Measurements from ENCODE around the gene PRKRA. TPM values are rescaled to one million over a fixed set of nuclear protein-coding genes. Genes with fewer than 3 reads are reported as not detected.

The PRKRA gene
- total and polyA plus RNA-seq, 2 of the 13 experiments (the other 11 are each of a cell fraction or from before 2014, with no cell fraction given), result 53.1 to 74.7 TPM

- TF ChIP-seq ZNF607 (CRISPR knock-in tag; IDR thresholded peaks at IDR 0.05; ENCODE audit: borderline replicate concordance) (peak; percentile 49; the same call in 1 of the 2 replicates), CEBPB (IDR thresholded peaks at IDR 0.05; ENCODE audit: borderline replicate concordance, low read depth, low read length) (peak; percentile 88), KLF13 (CRISPR knock-in tag; IDR thresholded peaks at IDR 0.05) (no peak), TP53 (CRISPR knock-in tag; conservative IDR thresholded peaks at IDR 0.05) (no peak), DPF2 (CRISPR knock-in tag; IDR thresholded peaks at IDR 0.05; ENCODE audit: borderline replicate concordance, low read depth) (peak; percentile 98), ZNF724P (CRISPR knock-in tag; IDR thresholded peaks at IDR 0.05; ENCODE audit: borderline replicate concordance) (no peak), BCLAF1 (IDR thresholded peaks at IDR 0.05) (no peak), ZNF552 (CRISPR knock-in tag; IDR thresholded peaks at IDR 0.05; ENCODE audit: borderline replicate concordance) (no peak), FOXJ3 (CRISPR knock-in tag; IDR thresholded peaks at IDR 0.05; ENCODE audit: borderline replicate concordance) (peak; percentile 85; the same call in 1 of the 2 replicates), ZNF644 (CRISPR knock-in tag; IDR thresholded peaks at IDR 0.05; ENCODE audit: low read depth) (0 out of 2 replicates have a peak, but pooled peaks have one; percentile 41), HNF1A (IDR thresholded peaks at IDR 0.05; ENCODE audit: low read depth) (peak; percentile 26; the same call in 1 of the 2 replicates), HNF1A (CRISPR knock-in tag; IDR thresholded peaks at IDR 0.05; ENCODE audit: borderline replicate concordance) (no peak), ZNF605 (CRISPR knock-in tag; IDR thresholded peaks at IDR 0.05) (no peak), CEBPG (CRISPR knock-in tag; IDR thresholded peaks at IDR 0.05) (peak; percentile 77), CBFB (CRISPR knock-in tag; IDR thresholded peaks at IDR 0.05) (no peak), MLX (CRISPR knock-in tag; IDR thresholded peaks at IDR 0.05) (0 out of 2 replicates have a peak, but pooled peaks have one; percentile 65), RORA (CRISPR knock-in tag; IDR thresholded peaks at IDR 0.05) (no peak)
Measured at GRCh38 chr2:178469219-178469849, 18.4 kb upstream of the PRKRA start (continued).
